Erythroblast (primary cell): ENCODE data around the gene RFPL4A.
"Not testable (repeated sequence)": the region's sequence is repeated elsewhere in the genome, so short reads cannot be mapped to it uniquely, and the experiment has no call there.

Source experiments
- DNase-seq, 2 experiments: peaks; one replicate each; lab custom pipeline; 2025; lab: John Stamatoyannopoulos, UW
- GATA1 ChIP-seq: IDR thresholded peaks from 2 replicates; pipeline ENCODE4 v1.6.1; 2011; ENCODE audit warnings: low read depth, mild to moderate bottlenecking, control low read depth, low read length, moderate library complexity
- POLR2A ChIP-seq: IDR thresholded peaks from 2 replicates; pipeline ENCODE4 v1.6.1; 2011; ENCODE audit warnings: mild to moderate bottlenecking, low read length

Gene RFPL4A

DNA sequence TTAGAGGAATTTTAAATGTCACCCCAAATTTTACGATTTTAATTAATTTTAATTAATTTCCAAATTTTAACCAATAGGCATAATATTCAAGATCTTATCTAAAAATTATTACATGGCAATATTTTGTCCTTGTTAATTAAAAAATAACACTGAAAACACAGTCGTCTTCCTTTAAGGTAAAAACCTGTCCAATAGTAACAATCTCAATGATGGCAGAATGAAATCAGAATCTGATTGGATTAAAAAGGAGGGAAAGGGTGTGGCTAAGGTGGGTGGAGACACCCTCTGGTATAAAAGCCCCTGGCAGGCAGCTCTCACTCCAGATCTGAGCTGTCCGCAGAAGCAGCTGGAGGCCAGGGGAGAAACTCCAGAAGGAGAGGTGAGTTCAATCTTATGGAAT is at the start of gene RFPL4A:
Gene RFPL4A, plus strand, starts transcription at position 301 of the 400 bp plus-strand sequence. CDS start 2,704 bp downstream, outside the sequence.
- not testable (repeated sequence) for DNase-seq

- TF ChIP-seq POLR2A (no peak), GATA1 (no peak)
- no peak for DNase-seq
Measured at GRCh38 chr19:55711719-55712118, 47.2 kb upstream of the RFPL4A start.

GRCh38 chr19:55712804-55713631 is 45.9 kb upstream of the RFPL4A start:
- no peak for TF ChIP-seq POLR2A
- TF ChIP-seq GATA1: no peak
- no peak for DNase-seq

DNA sequence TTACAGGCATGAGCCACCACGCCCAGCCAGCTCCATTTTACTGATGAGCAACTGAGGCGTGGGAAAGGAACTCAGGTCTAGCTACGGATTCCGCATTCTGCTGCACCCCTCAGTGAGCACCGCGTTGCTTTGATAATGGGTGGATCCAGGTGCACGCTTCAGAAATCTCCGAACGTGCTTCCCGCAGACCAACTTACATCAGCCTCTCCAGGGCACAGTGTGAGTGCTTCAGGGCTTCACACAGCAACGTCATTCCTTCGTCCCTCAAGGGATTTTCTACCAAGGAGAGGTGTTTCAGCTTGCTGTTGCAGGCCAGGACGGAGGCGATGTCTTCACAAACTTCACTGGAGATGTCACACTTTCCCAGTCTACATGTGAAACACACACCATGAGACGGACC is 42.4 kb upstream of the RFPL4A start:
- no peak for DNase-seq
- TF ChIP-seq POLR2A: no peak
- no peak for TF ChIP-seq GATA1

DNA sequence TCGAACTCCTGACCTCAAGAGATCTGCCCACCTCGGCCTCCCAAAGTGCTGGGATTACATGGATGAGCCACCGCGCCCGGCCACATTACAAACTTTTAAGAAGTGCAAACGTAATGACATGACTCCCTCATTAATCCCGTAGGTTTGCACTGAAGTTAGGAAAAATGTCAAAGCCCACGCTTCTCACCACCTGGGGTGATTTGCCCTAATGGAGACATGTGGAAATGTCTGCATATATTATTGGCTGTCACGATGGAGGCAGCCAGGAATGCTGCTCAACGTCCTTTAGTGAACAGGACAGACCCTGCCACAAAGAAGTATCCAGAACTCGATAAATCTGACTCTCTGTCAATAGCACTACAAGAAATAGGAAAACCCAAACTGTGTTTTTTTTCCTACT is 41.6 kb upstream of the RFPL4A start:
- DNase-seq: no peak
- TF ChIP-seq GATA1: no peak
- TF ChIP-seq POLR2A: no peak

GRCh38 chr19:55717879-55718711 is 40.8 kb upstream of the RFPL4A start:
- DNase-seq: not testable (repeated sequence)

GRCh38 chr19:55720214-55720746 is 38.6 kb upstream of the RFPL4A start:
- TF ChIP-seq POLR2A: no peak
- no peak for DNase-seq

DNA sequence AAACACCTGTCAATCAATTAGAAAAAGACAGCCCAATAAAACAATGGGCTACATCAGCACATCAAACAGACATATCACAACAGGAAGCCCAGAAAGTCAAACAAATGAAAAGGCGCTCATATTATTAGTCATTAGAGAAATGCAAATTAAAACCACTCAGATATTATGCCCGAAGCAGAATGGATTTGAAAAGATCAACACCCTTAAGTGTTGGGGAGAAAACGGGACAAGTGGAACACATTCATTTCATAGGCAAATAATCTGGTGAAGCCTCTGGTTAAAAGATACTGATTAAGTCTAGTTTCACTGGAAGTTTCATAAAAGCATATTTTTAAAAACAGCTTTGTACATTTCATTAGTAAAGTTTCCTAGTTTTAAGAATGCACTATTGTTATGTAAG is 38.1 kb upstream of the RFPL4A start:
- no peak for TF ChIP-seq POLR2A
- no peak for TF ChIP-seq GATA1
- no peak for DNase-seq

DNA sequence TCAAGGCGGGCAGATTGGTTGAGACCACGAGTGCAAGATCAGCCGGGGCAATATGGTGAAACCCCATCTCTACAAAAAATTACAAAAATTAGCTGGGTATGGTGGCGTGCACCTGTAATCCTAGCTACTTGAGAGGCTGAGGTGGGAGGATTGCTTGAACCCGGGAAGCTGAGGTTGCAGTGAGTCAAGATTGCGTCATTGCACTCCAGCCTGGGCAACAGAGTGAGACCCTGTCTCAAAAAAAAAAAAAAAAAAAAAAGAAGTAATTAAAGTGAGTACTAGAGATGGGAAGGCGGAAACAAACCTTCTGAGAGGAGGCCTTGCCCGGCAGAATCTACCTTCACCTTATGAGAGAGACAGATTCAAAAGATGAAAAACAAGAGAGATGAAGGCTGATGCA is 35.4 kb upstream of the RFPL4A start:
- DNase-seq: no peak
- no peak for TF ChIP-seq GATA1
- no peak for TF ChIP-seq POLR2A

- DNase-seq: not testable (repeated sequence)
Measured at GRCh38 chr19:55730378-55730777, 28.5 kb upstream of the RFPL4A start.

GRCh38 chr19:55738302-55738701 is 20.6 kb upstream of the RFPL4A start, which contains the start of gene NLRP9:
Gene NLRP9 (minus strand): TSS chr19:55738402. CDS start chr19:55738374, 28 bp downstream.
- no peak for DNase-seq
- no peak for TF ChIP-seq GATA1
- TF ChIP-seq POLR2A: no peak

- TF ChIP-seq POLR2A (no peak), GATA1 (no peak)
- no peak for DNase-seq
Measured at GRCh38 chr19:55750715-55751114, 8.2 kb upstream of the RFPL4A start.

- DNase-seq: no peak
- no peak for TF ChIP-seq GATA1
- no peak for TF ChIP-seq POLR2A
Measured at GRCh38 chr19:55753401-55753800, 5.5 kb upstream of the RFPL4A start.

- DNase-seq: not testable (repeated sequence)
Measured at GRCh38 chr19:55756808-55757207, 2.1 kb upstream of the RFPL4A start.
